AG09319 (cell line): ENCODE measurements around the gene CTRL.
A peak's percentile ranks its signal among the peaks of the same experiment; 100 is the strongest.
"Not testable (repeated sequence)": the region's sequence is repeated elsewhere in the genome, so short reads cannot be mapped to it uniquely, and the experiment has no call there.

Experiments
- DNase-seq: peaks from one replicate; pipeline ENCODE4 v3.0.0-alpha.2; 2010; ENCODE audit warnings: low read depth; ENCODE audit errors: extremely low read depth
- TF ChIP-seq, protein P1 (sequence below): IDR thresholded peaks from 2 replicates; pipeline ENCODE4 v1.5.1; 2011; ENCODE audit warnings: low read depth, mild to moderate bottlenecking, inconsistent platforms, low read length, moderate library complexity

Gene CTRL

DNA sequence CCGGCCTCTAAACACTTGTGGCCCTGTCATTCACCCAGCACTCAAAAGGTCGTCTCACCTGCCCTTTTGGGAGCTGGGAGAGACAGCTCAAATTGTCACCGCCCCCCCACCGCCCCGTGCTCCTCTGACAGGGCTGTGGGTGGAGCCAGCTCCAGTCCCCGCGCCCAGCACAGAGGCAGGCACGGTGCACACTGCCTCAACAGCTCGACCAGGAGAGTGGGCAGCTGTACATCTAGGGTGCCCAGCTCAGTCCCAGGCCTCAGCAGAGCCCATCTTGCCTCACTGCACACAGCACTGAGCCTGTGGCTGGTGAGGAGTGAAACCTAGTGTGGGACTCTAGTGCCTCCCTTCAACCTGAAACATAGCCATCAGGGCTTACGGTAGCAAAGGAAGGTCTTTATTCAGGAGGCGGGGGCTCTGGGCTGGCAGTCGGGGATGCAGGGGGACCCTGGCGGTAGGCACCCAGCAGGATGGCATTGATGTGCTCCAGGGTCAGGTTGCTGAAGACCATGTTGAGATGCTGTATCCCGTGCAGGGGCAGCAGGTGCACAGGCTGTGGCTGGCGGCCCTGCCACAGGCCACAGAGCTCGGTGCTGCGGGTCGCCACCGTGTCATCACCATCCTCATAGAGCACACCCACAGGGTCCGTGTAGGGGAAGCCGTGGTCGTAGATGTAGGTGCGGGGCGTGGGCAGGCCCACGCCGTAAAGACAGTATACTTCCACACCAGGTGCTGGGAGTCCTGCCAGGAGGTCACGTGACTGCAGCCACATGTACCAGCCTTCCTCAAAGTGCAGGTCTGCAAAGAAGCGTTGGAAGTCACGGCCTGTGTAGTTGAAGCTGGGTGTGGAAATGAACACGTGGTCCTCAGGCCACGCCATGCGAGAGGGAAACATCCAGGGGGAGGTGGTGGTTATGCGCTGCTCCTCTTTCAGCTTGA is 8.1 kb upstream of the CTRL start:
- DNase-seq, result no peak
- TF ChIP-seq, protein P1, sequence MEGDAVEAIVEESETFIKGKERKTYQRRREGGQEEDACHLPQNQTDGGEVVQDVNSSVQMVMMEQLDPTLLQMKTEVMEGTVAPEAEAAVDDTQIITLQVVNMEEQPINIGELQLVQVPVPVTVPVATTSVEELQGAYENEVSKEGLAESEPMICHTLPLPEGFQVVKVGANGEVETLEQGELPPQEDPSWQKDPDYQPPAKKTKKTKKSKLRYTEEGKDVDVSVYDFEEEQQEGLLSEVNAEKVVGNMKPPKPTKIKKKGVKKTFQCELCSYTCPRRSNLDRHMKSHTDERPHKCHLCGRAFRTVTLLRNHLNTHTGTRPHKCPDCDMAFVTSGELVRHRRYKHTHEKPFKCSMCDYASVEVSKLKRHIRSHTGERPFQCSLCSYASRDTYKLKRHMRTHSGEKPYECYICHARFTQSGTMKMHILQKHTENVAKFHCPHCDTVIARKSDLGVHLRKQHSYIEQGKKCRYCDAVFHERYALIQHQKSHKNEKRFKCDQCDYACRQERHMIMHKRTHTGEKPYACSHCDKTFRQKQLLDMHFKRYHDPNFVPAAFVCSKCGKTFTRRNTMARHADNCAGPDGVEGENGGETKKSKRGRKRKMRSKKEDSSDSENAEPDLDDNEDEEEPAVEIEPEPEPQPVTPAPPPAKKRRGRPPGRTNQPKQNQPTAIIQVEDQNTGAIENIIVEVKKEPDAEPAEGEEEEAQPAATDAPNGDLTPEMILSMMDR, result no peak

DNA sequence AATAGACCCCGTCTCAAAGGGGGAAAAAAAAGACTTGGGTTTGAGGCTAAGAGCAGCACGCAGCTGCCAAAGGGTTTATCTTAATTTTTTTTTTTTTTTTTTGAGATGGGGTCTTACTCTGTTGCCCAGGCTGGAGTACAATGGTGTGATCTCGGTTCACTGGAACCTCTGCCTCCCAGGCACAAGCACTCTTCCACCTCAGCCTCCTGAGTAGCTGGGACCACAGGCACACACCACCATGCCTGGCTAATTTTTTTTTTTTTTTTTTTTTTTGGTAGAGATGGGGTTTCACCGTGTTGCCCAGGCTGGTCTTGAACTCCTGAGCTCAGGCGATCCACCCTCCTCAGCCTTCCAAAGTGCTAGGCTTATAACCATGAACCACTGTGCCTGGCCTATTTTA is 6.1 kb upstream of the CTRL start:
- not testable (repeated sequence) for DNase-seq

GRCh38 chr16:67936880-67937605 is 5.4 kb upstream of the CTRL start:
- TF ChIP-seq, protein P1, result no peak
- DNase-seq, result no peak

DNA sequence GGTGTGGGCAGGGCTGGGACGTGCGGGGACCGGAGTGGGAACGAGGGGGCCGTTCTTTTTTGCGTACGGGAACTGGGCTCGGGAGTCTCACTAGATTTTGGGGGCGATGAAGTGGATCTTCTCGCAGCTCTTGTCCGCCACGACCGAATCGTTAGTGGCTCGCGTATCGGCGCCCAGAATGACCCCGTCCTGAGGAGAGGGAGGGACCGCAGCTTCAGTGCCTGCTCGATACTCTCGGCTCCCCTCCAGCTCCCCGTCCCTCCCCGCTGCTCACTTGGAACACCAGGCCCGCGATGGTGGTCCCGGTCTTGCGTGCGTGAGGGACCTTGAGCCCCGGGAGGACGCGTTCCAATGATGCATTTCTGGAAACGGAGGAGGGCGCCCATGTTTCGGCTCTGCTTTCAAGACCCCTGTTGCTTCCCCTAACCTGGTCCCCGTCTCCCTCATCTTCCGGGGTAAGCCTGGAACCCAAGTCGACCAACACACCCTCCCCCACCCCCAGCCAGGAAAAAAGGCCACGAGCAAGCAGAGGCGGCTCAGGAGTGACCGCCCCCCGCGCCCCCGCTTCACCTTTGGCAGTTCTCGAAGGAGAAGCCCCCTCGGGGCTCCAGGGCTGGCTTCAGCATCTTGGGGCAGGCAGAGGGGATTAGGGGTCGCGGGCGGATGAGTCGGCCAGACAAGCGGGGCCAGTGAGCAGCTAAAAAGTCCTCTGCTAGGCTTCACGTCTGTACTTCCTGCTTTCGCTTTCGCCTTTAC is 4.6 kb upstream of the CTRL start, which contains the start of gene PSMB10:
PSMB10 (minus strand) TSS at position 727 of the 756 bp plus-strand sequence; CDS start at position 626, 101 bp downstream.
- DNase-seq, result no peak
- TF ChIP-seq, protein P1, result no peak

DNA sequence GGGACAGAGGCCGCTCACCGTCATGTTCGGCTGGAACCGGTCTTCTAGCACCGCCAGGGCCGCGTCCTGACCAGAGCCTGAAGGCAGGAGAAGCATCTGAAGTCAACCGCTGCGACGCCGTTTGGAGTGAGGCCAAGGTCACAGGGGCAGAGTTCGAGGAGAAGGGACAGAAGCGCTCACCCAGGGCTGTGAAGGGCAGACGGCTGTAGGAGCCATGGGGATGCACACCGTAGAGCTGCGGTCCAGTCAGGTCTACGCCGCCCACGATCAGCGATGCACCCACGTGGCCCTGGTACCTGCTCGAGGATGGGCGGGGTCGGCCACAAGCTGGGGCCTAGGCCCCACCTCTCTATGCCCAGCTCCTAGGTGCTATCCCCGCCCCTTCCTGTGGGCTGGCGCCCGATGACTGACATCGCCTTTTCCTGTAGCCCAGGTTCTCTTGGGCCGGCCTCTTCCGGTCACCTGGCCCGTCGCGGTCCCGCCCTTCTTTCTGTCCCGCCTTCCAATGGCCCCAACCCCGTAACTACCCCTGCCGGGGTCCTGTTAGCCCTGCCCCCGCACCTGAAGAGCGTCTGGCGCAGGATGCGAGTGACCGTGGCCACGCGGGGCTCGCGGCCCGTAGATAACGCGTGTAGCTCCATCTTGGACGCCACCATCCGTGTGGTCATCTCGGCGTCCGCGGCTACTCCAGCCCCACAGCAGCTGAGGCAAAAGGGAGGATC is 3.9 kb upstream of the CTRL start:
- DNase-seq, result peak; percentile 69
- TF ChIP-seq, protein P1, result no peak

DNA sequence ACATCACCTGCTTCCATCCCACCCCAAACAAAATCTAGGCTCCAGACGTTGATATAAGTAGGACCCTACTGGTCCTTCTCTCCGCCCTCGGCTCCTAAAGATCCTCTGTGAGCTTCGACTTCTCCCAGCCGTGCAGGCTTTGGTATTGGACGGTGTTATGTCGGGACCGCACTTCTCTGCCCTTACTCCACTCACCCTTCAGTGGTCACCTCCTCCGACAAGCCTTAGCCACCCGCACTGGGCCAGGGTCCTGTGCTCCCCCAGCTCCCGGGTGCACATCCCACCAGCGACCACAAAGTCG is 3.4 kb upstream of the CTRL start:
- DNase-seq, result no peak
- TF ChIP-seq, protein P1, result no peak
